HG03565 (cell line): ENCODE measurements around the gene PGPEP1.
"Not testable (repeated sequence)": the region's sequence is repeated elsewhere in the genome, so short reads cannot be mapped to it uniquely, and the experiment has no call there.

Source experiments
- ATAC-seq: cut with Tn5 transposase; IDR thresholded peaks from one replicate; pipeline ENCODE4 v1.9.1; 2021; ENCODE audit warnings: mild to moderate bottlenecking, moderate library complexity; ENCODE audit not compliant: unreplicated experiment

PGPEP1 gene

DNA sequence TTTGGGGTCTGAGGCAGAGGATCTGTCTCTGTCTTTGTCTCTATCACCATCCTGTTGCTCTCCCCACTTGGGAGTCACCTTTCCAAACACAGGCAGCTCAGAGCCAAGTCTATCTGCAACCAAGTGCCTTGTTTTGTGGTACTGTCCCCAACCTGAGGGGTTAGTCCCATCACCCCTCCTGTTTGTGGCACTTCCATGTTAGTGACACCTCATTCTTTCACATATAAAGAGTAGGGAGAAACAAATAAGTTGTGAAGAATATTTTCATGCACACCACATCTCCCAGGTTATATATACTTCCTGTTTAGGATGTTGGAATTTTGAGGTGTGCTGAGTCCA is 49.3 kb downstream of the PGPEP1 start:
- ATAC-seq, result no peak

DNA sequence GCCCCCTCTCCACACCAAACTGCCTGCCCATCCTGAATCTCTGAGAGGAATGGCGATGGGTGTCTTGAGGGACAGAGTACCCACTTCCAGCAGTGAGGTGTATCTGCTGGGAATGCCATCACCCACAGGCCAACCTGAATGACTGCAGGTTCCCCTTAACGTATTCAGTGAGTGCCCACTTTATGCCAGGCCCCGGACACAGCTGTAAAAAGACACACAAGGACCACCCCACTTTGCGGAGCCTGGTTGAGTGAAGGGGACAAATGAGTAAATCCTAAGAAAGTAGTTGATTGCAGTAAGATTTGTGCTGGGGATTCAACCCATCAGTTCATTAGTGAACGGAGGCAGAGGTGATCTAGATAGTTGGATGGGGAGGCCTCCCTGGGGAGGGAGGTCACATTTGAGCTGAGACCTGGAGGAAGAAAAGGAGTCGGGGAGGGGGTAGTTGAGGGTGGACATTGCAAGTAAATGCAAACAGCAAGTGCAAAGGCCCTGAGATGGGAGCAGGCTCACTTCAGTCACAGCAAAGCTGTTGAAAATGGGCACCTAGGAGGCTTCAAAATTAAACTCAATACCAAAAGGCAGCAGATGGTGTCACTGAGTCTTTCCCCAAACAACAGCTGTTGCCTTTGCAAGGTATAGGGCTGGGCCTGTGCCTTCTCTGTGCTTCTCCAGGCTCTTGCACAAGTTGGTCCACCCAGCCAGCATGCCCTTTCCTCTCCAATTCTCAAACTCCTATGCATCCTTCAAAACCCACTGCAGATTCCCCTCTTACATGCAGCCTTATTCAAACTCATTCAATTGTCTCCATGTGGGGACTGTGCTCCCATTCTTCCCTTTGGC is 49.9 kb downstream of the PGPEP1 start:
- no peak for ATAC-seq

- no peak for ATAC-seq
These were observed 51.2 kb downstream of the PGPEP1 start for GRCh38 chr19:18391509-18392075.

GRCh38 chr19:18392417-18392816 is 52.0 kb downstream of the PGPEP1 start:
- ATAC-seq, result no peak

DNA sequence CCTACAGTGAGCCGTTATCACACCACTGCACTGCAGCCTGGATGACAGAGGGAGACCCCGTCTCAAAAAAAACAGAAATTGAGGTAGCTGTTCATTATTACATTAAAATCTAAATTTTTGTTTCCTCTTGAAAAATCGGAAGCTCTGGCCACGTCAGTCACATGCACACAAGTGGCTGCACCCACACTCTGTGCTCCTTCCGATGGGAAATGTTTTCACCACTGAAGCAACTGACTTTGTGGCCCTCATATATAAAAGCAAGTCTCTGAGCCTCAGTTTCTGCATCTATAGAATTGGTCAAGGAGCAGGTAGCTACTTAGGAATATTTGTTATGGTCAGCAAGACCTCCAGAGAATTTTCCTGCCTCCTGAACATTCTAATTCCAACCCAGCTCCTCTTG is 52.5 kb downstream of the PGPEP1 start:
- ATAC-seq, result no peak

GRCh38 chr19:18393836-18394235 is 53.4 kb downstream of the PGPEP1 start:
- ATAC-seq, result no peak

DNA sequence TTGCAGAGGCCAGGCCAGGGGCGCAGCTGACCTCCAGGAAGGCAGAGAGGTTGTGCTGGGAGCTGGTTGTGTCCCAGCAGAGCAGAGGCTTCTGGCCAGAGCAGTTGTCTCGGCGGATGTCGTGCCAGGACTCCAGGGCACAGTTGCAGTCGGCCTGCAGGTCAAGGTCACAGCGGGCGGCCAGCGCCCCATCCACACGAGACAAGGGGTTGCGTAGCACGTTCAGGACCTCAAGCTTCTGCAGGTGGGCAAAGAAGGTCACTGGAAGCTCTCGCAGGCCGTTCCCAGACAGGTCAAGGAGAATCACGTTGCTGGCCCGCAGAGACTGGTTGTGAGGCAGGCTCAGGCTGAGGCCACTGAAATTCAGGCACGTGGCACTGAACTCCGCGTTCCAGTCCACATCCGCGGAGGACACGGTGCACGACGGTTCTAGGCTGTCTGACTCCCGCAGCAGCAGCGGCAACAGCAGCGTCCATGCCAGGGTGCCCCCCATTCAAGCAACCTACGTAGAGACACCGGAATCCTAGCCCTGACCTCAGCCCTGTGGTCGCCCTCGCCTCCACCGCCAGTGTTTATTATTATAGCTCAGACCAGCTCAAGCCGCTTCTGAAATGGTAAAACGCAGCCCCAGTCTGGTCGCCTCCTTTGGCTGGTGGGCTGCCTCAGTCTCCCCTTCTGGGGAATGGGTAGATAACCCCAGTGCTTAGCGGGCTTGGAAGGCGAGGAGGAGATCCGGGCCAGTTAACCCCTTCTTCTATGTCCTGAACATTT is 56.3 kb downstream of the PGPEP1 start:
- no peak for ATAC-seq

- no peak for ATAC-seq
These were observed 57.1 kb downstream of the PGPEP1 start, which contains the start of gene LRRC25 for GRCh38 chr19:18397242-18398202. Gene LRRC25 (minus strand): TSS chr19:18397622. CDS start chr19:18396963, 659 bp downstream.

DNA sequence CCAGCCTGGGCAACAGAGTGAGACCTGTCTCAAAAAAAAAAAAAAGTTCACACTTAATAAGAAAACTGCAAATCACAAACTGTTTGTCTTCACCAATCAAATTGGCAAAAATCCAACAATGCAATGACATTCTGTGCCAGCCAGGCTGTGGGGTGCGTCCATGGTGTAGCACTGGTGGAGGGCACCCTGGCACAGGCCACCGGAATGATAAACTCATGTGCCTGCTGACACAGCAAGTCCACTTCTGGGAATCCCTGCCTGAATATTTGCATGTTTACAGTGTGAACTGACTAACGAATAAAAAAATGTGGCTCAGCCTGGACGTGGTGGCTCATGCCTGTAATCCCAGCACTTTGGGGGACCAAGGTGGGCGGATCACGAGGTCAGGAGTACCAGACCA is 58.6 kb downstream of the PGPEP1 start:
- no peak for ATAC-seq

GRCh38 chr19:18401580-18402112 is 61.2 kb downstream of the PGPEP1 start:
- ATAC-seq, result no peak

- ATAC-seq, result not testable (repeated sequence)
These were observed 62.3 kb downstream of the PGPEP1 start for GRCh38 chr19:18402455-18403248.

DNA sequence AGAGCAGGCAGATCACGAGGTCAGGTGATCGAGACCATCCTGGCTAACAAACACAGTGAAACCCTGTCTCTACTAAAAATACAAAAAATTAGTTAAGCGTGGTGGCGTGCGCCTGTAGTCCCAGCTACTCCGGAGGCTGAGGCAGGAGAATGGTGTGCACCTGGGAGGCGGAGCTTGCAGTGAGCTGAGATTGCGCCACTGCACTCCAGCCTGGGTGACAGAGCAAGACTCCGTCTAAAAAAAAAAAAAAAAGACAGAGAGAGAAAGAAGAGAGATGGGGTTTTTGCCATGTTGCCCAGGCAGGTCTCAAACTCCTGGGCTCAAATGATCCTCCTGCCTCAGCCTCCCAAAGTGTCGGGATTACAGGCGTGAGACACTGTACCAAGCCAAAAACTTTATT is 65.4 kb downstream of the PGPEP1 start:
- ATAC-seq, result not testable (repeated sequence)

GRCh38 chr19:18406749-18407148 is 66.4 kb downstream of the PGPEP1 start:
- no peak for ATAC-seq

DNA sequence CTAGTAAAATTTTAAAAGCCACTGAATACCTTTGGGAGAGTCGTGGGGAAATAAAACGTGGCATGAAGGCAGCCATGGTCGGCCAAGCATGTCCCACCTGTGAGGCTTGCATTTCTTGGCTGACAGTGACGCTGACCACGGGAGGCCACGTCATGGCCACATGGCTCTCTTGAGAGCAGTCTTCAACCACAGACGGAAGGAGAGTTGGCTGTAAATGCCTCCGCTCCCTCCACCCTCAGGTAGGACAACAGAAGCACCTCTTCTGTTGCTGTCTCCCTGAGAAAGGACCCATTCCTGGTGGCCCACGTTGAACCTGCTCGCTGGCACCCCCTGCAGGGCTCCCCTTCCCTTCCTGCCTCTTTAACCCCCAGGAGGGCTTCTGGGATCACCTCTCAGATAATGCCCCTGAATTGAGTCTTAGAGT is 67.7 kb downstream of the PGPEP1 start:
- ATAC-seq, result peak; percentile 70

GRCh38 chr19:18412610-18413239 is 72.3 kb downstream of the PGPEP1 start:
- ATAC-seq, result no peak

- no peak for ATAC-seq
These were observed 74.2 kb downstream of the PGPEP1 start for GRCh38 chr19:18414504-18415177.

- ATAC-seq, result no peak
These were observed 74.9 kb downstream of the PGPEP1 start for GRCh38 chr19:18415178-18415867.

DNA sequence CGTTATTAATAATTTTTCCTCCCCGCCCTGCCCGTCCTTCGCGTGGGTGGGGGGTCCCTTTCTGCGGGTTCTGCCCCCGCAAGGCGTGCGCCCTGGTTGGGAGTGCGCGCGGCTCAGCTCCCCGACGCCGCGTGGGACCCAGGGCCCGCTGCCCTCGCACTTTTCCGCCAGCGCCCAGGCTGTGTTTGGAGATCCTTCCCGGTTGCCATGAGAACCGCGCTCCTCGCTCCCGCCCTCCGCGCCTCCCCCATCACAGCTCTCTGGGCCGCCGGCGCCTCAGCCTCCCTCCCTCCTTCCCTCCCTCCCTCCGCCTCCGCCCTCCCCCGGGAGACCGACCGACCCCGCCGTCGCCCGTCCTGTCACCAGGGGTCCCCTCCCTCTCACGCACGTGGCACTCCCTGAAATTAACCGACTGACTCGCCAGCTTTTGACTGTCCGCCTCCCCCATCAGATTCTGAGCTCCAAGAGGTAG is 76.4 kb downstream of the PGPEP1 start:
- ATAC-seq, result no peak
